Activated naive CD8-positive, alpha-beta T cell treated with anti-CD3 and anti-CD28 coated beads for 36 hours (primary cell): ENCODE measurements around the gene WDR7. TPM values are rescaled to one million over a fixed set of nuclear protein-coding genes. Genes with fewer than 3 reads are reported as not detected.

Source experiments
- DNase-seq: peaks from one replicate; pipeline ENCODE4 v3.0.0; 2021
- H3K27ac Mint-ChIP-seq: one replicate; pipeline ENCODE4 v1.8.0; 2022; ENCODE audit warnings: mild to moderate bottlenecking, moderate library complexity, mixed read lengths
- H3K27me3 Mint-ChIP-seq: one replicate; pipeline ENCODE4 v1.8.0; 2022; ENCODE audit warnings: mild to moderate bottlenecking, mixed read lengths
- H3K36me3 Mint-ChIP-seq: one replicate; pipeline ENCODE4 v1.8.0; 2021; ENCODE audit warnings: mild to moderate bottlenecking, mixed read lengths
- H3K4me1 Mint-ChIP-seq: one replicate; pipeline ENCODE4 v1.8.0; 2021; ENCODE audit warnings: mixed read lengths
- H3K4me3 Mint-ChIP-seq: one replicate; pipeline ENCODE4 v1.8.0; 2022; ENCODE audit warnings: mild to moderate bottlenecking, moderate library complexity, mixed read lengths
- H3K9me3 Mint-ChIP-seq: one replicate; pipeline ENCODE4 v1.8.0; 2022; ENCODE audit warnings: mixed read lengths
- total RNA-seq, 2 experiments: library from RNA; stranded (reverse); gene quantifications; one replicate each; pipeline ENCODE4 v1.2.3, GENCODE V29; 2021

Gene WDR7
- total RNA-seq, 2 experiments from 2014 or later: 16.8 to 22.6 TPM

GRCh38 chr18:57035590-57035989 lies 384.4 kb downstream of the WDR7 start:
- Mint-ChIP-seq H3K9me3 (no peaks in the 10 kb centered on the region), H3K36me3 (peaks cover 3% of the 10 kb centered on the region), H3K27ac (no peak overlapping the region), H3K4me1 (no peaks in the 10 kb centered on the region), H3K4me3 (no peak overlapping the region), H3K27me3 (no peaks in the 10 kb centered on the region)
- DNase-seq: no peak

- Mint-ChIP-seq H3K27ac (no peak overlapping the region), H3K4me3 (no peak overlapping the region), H3K36me3 (no peaks in the 10 kb centered on the region), H3K4me1 (no peaks in the 10 kb centered on the region), H3K9me3 (no peaks in the 10 kb centered on the region), H3K27me3 (no peaks in the 10 kb centered on the region)
- no peak for DNase-seq
Measured at GRCh38 chr18:57038395-57038794, 387.2 kb downstream of the WDR7 start.

- Mint-ChIP-seq H3K27me3 (no peaks in the 10 kb centered on the region), H3K4me1 (no peaks in the 10 kb centered on the region), H3K9me3 (no peaks in the 10 kb centered on the region), H3K27ac (no peak overlapping the region), H3K36me3 (no peaks in the 10 kb centered on the region), H3K4me3 (no peak overlapping the region)
- no peak for DNase-seq
Measured at GRCh38 chr18:57040175-57040574, 389.0 kb downstream of the WDR7 start.

- Mint-ChIP-seq H3K9me3 (peaks cover 1% of the 10 kb centered on the region), H3K27ac (no peak overlapping the region), H3K4me1 (no peaks in the 10 kb centered on the region), H3K4me3 (no peak overlapping the region), H3K27me3 (no peaks in the 10 kb centered on the region), H3K36me3 (no peaks in the 10 kb centered on the region)
- no peak for DNase-seq
Measured at GRCh38 chr18:57043241-57043640, 392.1 kb downstream of the WDR7 start.

- no peak overlapping the region for H3K4me3 Mint-ChIP-seq
- H3K4me1 Mint-ChIP-seq: no peaks in the 10 kb centered on the region
- no peaks in the 10 kb centered on the region for H3K36me3 Mint-ChIP-seq
- DNase-seq: no peak
- no peak overlapping the region for H3K27ac Mint-ChIP-seq
- H3K27me3 Mint-ChIP-seq: peaks cover 6% of the 10 kb centered on the region
- H3K9me3 Mint-ChIP-seq: peaks cover 1% of the 10 kb centered on the region
Measured at GRCh38 chr18:57048351-57048750, 397.2 kb downstream of the WDR7 start.

- Mint-ChIP-seq H3K4me3 (no peak overlapping the region), H3K27me3 (peaks cover 6% of the 10 kb centered on the region), H3K9me3 (peaks cover 1% of the 10 kb centered on the region), H3K4me1 (no peaks in the 10 kb centered on the region), H3K36me3 (no peaks in the 10 kb centered on the region), H3K27ac (no peak overlapping the region)
- DNase-seq: no peak
Measured at GRCh38 chr18:57048859-57049258, 397.7 kb downstream of the WDR7 start.

- Mint-ChIP-seq H3K27ac (no peak overlapping the region), H3K27me3 (peaks cover 6% of the 10 kb centered on the region), H3K36me3 (no peaks in the 10 kb centered on the region), H3K4me3 (no peak overlapping the region), H3K4me1 (no peaks in the 10 kb centered on the region), H3K9me3 (peaks cover 8% of the 10 kb centered on the region)
- DNase-seq: no peak
Measured at GRCh38 chr18:57050310-57050949, 399.3 kb downstream of the WDR7 start.

- H3K27me3 Mint-ChIP-seq: peaks cover 13% of the 10 kb centered on the region
- DNase-seq: no peak
- H3K27ac Mint-ChIP-seq: no peak overlapping the region
- peaks cover 7% of the 10 kb centered on the region for H3K9me3 Mint-ChIP-seq
- H3K4me1 Mint-ChIP-seq: no peaks in the 10 kb centered on the region
- H3K4me3 Mint-ChIP-seq: no peak overlapping the region
- no peaks in the 10 kb centered on the region for H3K36me3 Mint-ChIP-seq
Measured at GRCh38 chr18:57051021-57051656, 400.0 kb downstream of the WDR7 start.

GRCh38 chr18:57051657-57052044 lies 400.5 kb downstream of the WDR7 start:
- Mint-ChIP-seq H3K27ac (no peak overlapping the region), H3K27me3 (peaks cover 13% of the 10 kb centered on the region), H3K4me1 (no peaks in the 10 kb centered on the region), H3K9me3 (peaks cover 7% of the 10 kb centered on the region), H3K36me3 (no peaks in the 10 kb centered on the region), H3K4me3 (no peak overlapping the region)
- no peak for DNase-seq

- peaks cover 7% of the 10 kb centered on the region for H3K9me3 Mint-ChIP-seq
- no peak overlapping the region for H3K4me3 Mint-ChIP-seq
- H3K27ac Mint-ChIP-seq: no peak overlapping the region
- no peaks in the 10 kb centered on the region for H3K36me3 Mint-ChIP-seq
- no peak for DNase-seq
- peaks cover 16% of the 10 kb centered on the region for H3K27me3 Mint-ChIP-seq
- no peaks in the 10 kb centered on the region for H3K4me1 Mint-ChIP-seq
Measured at GRCh38 chr18:57052173-57052572, 401.0 kb downstream of the WDR7 start.

- no peak overlapping the region for H3K27ac Mint-ChIP-seq
- peaks cover 7% of the 10 kb centered on the region for H3K9me3 Mint-ChIP-seq
Measured at GRCh38 chr18:57052759-57053158, 401.6 kb downstream of the WDR7 start.

GRCh38 chr18:57054891-57055290 lies 403.7 kb downstream of the WDR7 start:
- no peaks in the 10 kb centered on the region for H3K4me1 Mint-ChIP-seq
- DNase-seq: no peak
- peaks cover 7% of the 10 kb centered on the region for H3K9me3 Mint-ChIP-seq
- no peaks in the 10 kb centered on the region for H3K36me3 Mint-ChIP-seq
- H3K4me3 Mint-ChIP-seq: no peak overlapping the region
- peaks cover 19% of the 10 kb centered on the region for H3K27me3 Mint-ChIP-seq
- no peak overlapping the region for H3K27ac Mint-ChIP-seq

More at GRCh38 chr18:57052759-57053158, 401.6 kb downstream of the WDR7 start:
- Mint-ChIP-seq H3K4me3 (no peak overlapping the region), H3K4me1 (no peaks in the 10 kb centered on the region), H3K27me3 (peaks cover 19% of the 10 kb centered on the region), H3K36me3 (no peaks in the 10 kb centered on the region)
- no peak for DNase-seq

GRCh38 chr18:57057890-57058289 lies 406.7 kb downstream of the WDR7 start:
- no peak overlapping the region for H3K27ac Mint-ChIP-seq
- no peaks in the 10 kb centered on the region for H3K4me1 Mint-ChIP-seq
- H3K4me3 Mint-ChIP-seq: no peak overlapping the region
- no peak for DNase-seq
- no peaks in the 10 kb centered on the region for H3K36me3 Mint-ChIP-seq
- peaks cover 13% of the 10 kb centered on the region for H3K27me3 Mint-ChIP-seq
- H3K9me3 Mint-ChIP-seq: peaks cover 7% of the 10 kb centered on the region

- peaks cover 13% of the 10 kb centered on the region for H3K27me3 Mint-ChIP-seq
- H3K9me3 Mint-ChIP-seq: peaks cover 7% of the 10 kb centered on the region
- H3K4me3 Mint-ChIP-seq: no peak overlapping the region
- no peaks in the 10 kb centered on the region for H3K36me3 Mint-ChIP-seq
- H3K27ac Mint-ChIP-seq: no peak overlapping the region
- no peak for DNase-seq
- H3K4me1 Mint-ChIP-seq: no peaks in the 10 kb centered on the region
Measured at GRCh38 chr18:57058734-57059133, 407.6 kb downstream of the WDR7 start.

- H3K9me3 Mint-ChIP-seq: peaks cover 6% of the 10 kb centered on the region
- H3K4me3 Mint-ChIP-seq: no peak overlapping the region
- no peaks in the 10 kb centered on the region for H3K4me1 Mint-ChIP-seq
- H3K27me3 Mint-ChIP-seq: peaks cover 18% of the 10 kb centered on the region
- H3K27ac Mint-ChIP-seq: no peak overlapping the region
- no peak for DNase-seq
- H3K36me3 Mint-ChIP-seq: no peaks in the 10 kb centered on the region
Measured at GRCh38 chr18:57059366-57059765, 408.2 kb downstream of the WDR7 start.

- Mint-ChIP-seq H3K36me3 (no peaks in the 10 kb centered on the region), H3K4me3 (no peak overlapping the region), H3K4me1 (no peaks in the 10 kb centered on the region), H3K27me3 (peaks cover 18% of the 10 kb centered on the region), H3K9me3 (no peaks in the 10 kb centered on the region), H3K27ac (no peak overlapping the region)
- no peak for DNase-seq
Measured at GRCh38 chr18:57060814-57061213, 409.7 kb downstream of the WDR7 start.
